AG10803 (cell line): Measurements from ENCODE around the gene PPME1.

Experiments used
- DNase-seq: peaks from one replicate; pipeline ENCODE4 v3.0.0; 2010; ENCODE audit warnings: low read depth
- H3K4me3 ChIP-seq: 2 replicates; pipeline ENCODE4 v1.5.1; 2011; ENCODE audit warnings: mild to moderate bottlenecking, low read length, control low read depth
- CTCF ChIP-seq: conservative IDR thresholded peaks from 2 replicates; pipeline ENCODE4 v1.5.1; 2011; ENCODE audit warnings: mild to moderate bottlenecking, low read length, control low read depth, inconsistent platforms

The PPME1 gene

DNA sequence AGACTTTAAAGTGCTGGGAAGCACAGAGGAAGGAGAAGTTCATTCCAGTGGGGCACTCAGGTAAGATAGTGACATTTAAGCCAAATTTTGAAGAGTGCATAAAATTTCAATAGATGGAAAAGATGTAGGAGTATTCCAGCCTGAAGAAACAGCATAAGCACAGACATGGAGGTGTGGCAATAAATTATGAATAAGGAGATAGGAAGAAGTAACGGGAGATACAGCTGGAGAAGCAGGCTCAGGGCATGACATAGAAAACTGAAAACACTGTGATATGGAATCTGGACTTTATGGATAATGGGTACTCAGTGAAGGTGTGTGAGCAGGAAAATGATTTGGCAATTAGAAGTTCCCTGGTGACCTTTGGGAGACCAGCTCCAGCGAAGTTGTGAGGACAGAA is 107.0 kb downstream of the PPME1 start:
- DNase-seq, result no peak

GRCh38 chr11:74278721-74279161 is 107.7 kb downstream of the PPME1 start:
- H3K4me3 ChIP-seq, result no peak overlapping the region
- no peak for TF ChIP-seq CTCF
- DNase-seq, result peak; percentile 98

More for the DNA sequence above, 107.0 kb downstream of the PPME1 start:
- TF ChIP-seq CTCF, result no peak
- no peak overlapping the region for H3K4me3 ChIP-seq

- H3K4me3 ChIP-seq, result no peak overlapping the region
- DNase-seq, result peak; percentile 62
- no peak for TF ChIP-seq CTCF
Observed at GRCh38 chr11:74279256-74279655, 108.2 kb downstream of the PPME1 start.

GRCh38 chr11:74280494-74280893 is 109.4 kb downstream of the PPME1 start:
- TF ChIP-seq CTCF, result no peak
- no peak for DNase-seq
- no peak overlapping the region for H3K4me3 ChIP-seq

DNA sequence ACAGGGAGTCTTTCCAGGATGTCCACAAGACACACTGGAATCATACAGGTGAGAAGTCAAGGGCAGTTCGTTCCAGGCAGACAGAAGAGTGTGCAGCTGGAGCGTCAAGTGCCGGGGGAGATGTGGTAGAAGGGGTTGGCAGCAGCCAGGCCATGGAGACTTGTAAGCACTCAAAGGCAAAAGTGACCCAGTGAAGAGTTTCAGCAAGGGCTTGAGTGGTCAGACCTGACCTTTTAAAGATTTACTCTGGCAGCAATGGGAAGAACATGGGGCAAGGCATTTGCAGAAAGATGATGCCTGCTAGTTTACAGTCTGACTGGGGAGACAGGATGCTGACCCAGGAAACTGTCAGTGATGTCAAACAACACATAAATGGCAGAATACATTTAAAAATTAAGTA is 111.3 kb downstream of the PPME1 start:
- DNase-seq, result no peak
- no peak overlapping the region for H3K4me3 ChIP-seq
- no peak for TF ChIP-seq CTCF

DNA sequence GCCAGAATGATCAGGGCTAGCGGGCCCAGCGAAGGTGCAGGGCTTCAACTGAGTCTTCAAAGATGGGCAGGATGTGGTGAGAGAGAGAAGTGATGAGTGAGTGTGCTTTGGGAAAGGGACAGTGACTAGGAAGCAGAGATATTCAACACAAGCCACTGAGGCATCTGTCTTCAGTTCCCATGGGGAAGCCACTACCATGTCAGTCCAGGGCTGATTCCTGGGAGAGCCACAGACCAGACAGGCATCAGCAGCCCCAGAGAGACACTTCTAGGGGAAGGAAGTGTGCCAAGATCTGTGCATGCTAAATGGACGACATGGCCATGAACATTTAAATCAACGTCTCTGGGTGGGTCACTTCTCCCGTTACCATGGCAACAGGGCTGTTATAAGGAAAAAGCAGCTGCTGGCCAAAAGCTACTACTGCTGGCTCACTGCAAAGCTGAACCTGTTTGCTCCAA is 111.9 kb downstream of the PPME1 start:
- no peak for DNase-seq
- H3K4me3 ChIP-seq, result no peak overlapping the region
- no peak for TF ChIP-seq CTCF

GRCh38 chr11:74283580-74284180 is 112.6 kb downstream of the PPME1 start:
- DNase-seq, result no peak
- no peak for TF ChIP-seq CTCF
- H3K4me3 ChIP-seq, result no peak overlapping the region
